Measurements from ENCODE around the gene BCL2L12.

Gene BCL2L12

GRCh38 chr19:49665036-49665350 lies 740 bp upstream of the BCL2L12 start:
- DNase-seq, result no peak

- DNase-seq, result no peak
These were observed 349 bp downstream of the BCL2L12 start for GRCh38 chr19:49666120-49666444.

- no peak for DNase-seq
These were observed 1.7 kb downstream of the BCL2L12 start for GRCh38 chr19:49667473-49667872.

- no peak for DNase-seq
These were observed 3.8 kb downstream of the BCL2L12 start for GRCh38 chr19:49669516-49669915.

- peak; percentile 77 for DNase-seq
These were observed 6.6 kb downstream of the BCL2L12 start for GRCh38 chr19:49672131-49672919.

GRCh38 chr19:49676136-49676783 lies 10.5 kb downstream of the BCL2L12 start:
- no peak for DNase-seq

- DNase-seq, result peak; percentile 100
These were observed 11.1 kb downstream of the BCL2L12 start for GRCh38 chr19:49676784-49677230.

- DNase-seq, result peak; percentile 62
These were observed 11.6 kb downstream of the BCL2L12 start, which contains the start of gene PRMT1 for GRCh38 chr19:49677231-49677900. Gene PRMT1 (plus strand): TSS chr19:49677271. CDS start chr19:49677281, 10 bp downstream.

GRCh38 chr19:49677901-49678674 lies 12.4 kb downstream of the BCL2L12 start:
- DNase-seq, result peak; percentile 77

- DNase-seq, result no peak
These were observed 13.4 kb downstream of the BCL2L12 start for GRCh38 chr19:49678985-49679770.

GRCh38 chr19:49679771-49680413 lies 14.2 kb downstream of the BCL2L12 start:
- no peak for DNase-seq

GRCh38 chr19:49680421-49681351 lies 15.0 kb downstream of the BCL2L12 start:
- DNase-seq, result peak; percentile 90

GRCh38 chr19:49681830-49682229 lies 16.1 kb downstream of the BCL2L12 start:
- no peak for DNase-seq

- no peak for DNase-seq
These were observed 16.5 kb downstream of the BCL2L12 start for GRCh38 chr19:49682274-49682673.

GRCh38 chr19:49683814-49684250 lies 18.1 kb downstream of the BCL2L12 start:
- DNase-seq, result no peak

GRCh38 chr19:49684251-49684982 lies 18.7 kb downstream of the BCL2L12 start:
- no peak for DNase-seq

GRCh38 chr19:49684983-49685553 lies 19.3 kb downstream of the BCL2L12 start:
- DNase-seq, result no peak

- DNase-seq, result no peak
These were observed 20.2 kb downstream of the BCL2L12 start for GRCh38 chr19:49685845-49686332.

GRCh38 chr19:49686503-49687088 lies 20.9 kb downstream of the BCL2L12 start:
- no peak for DNase-seq

All from CD4-positive, alpha-beta T cell treated with Interferon gamma for 1 hour (primary cell).